Hematopoietic multipotent progenitor cell treated with erythropoietin and hydrocortisone succinate and interleukin-3 and kit ligand, for 15 days (in vitro differentiated cells): ENCODE results near the gene IGFBP5.

ENCODE experiments used
- DNase-seq: peaks from one replicate; pipeline ENCODE4 v3.0.0-alpha.2; 2015; ENCODE audit warnings: low spot score

IGFBP5 gene

GRCh38 chr2:216664593-216665034 lies 30.7 kb downstream of the IGFBP5 start:
- DNase-seq, result no peak

GRCh38 chr2:216663846-216664245 lies 31.5 kb downstream of the IGFBP5 start:
- DNase-seq, result no peak

GRCh38 chr2:216663106-216663505 lies 32.2 kb downstream of the IGFBP5 start:
- DNase-seq, result no peak

- DNase-seq, result no peak
Measured at GRCh38 chr2:216661639-216662375, 33.5 kb downstream of the IGFBP5 start.

- no peak for DNase-seq
Measured at GRCh38 chr2:216661051-216661450, 34.3 kb downstream of the IGFBP5 start.

GRCh38 chr2:216660496-216660895 lies 34.9 kb downstream of the IGFBP5 start:
- no peak for DNase-seq

- DNase-seq, result no peak
Measured at GRCh38 chr2:216659276-216659675, 36.1 kb downstream of the IGFBP5 start.

GRCh38 chr2:216658757-216659156 lies 36.6 kb downstream of the IGFBP5 start:
- DNase-seq, result no peak

- DNase-seq, result no peak
Measured at GRCh38 chr2:216657980-216658379, 37.4 kb downstream of the IGFBP5 start.

GRCh38 chr2:216657086-216657855 lies 38.1 kb downstream of the IGFBP5 start:
- no peak for DNase-seq

- DNase-seq, result no peak
Measured at GRCh38 chr2:216654528-216655052, 40.8 kb downstream of the IGFBP5 start.

- no peak for DNase-seq
Measured at GRCh38 chr2:216653931-216654365, 41.4 kb downstream of the IGFBP5 start.

GRCh38 chr2:216653093-216653799 lies 42.1 kb downstream of the IGFBP5 start:
- DNase-seq, result no peak

GRCh38 chr2:216652566-216652965 lies 42.8 kb downstream of the IGFBP5 start:
- no peak for DNase-seq

GRCh38 chr2:216651351-216651881 lies 43.9 kb downstream of the IGFBP5 start:
- DNase-seq, result no peak

- DNase-seq, result no peak
Measured at GRCh38 chr2:216650626-216651257, 44.6 kb downstream of the IGFBP5 start.

GRCh38 chr2:216649574-216649973 lies 45.8 kb downstream of the IGFBP5 start:
- no peak for DNase-seq

- DNase-seq, result no peak
Measured at GRCh38 chr2:216648105-216648504, 47.2 kb downstream of the IGFBP5 start.

GRCh38 chr2:216646116-216646515 lies 49.2 kb downstream of the IGFBP5 start:
- no peak for DNase-seq

GRCh38 chr2:216645636-216645950 lies 49.8 kb downstream of the IGFBP5 start:
- DNase-seq, result no peak

GRCh38 chr2:216644842-216645635 lies 50.3 kb downstream of the IGFBP5 start:
- no peak for DNase-seq
